Type B pancreatic cell (in vitro differentiated cells): ENCODE measurements around the gene STX8. TPM values are rescaled to one million over a fixed set of nuclear protein-coding genes. Genes with fewer than 3 reads are reported as not detected.

Experiments used
- DNase-seq: peaks from one replicate; pipeline ENCODE4 v3.0.0; 2021; ENCODE audit warnings: mixed read lengths; ENCODE audit not compliant: unreplicated experiment; ENCODE audit errors: extremely low spot score
- H3K27ac Mint-ChIP-seq: 2 replicates; pipeline ENCODE4 v1.8.0; 2021; ENCODE audit warnings: mild to moderate bottlenecking, mixed read lengths
- H3K27me3 Mint-ChIP-seq: 2 replicates; pipeline ENCODE4 v1.8.0; 2021; ENCODE audit warnings: mixed read lengths
- H3K36me3 Mint-ChIP-seq: 2 replicates; pipeline ENCODE4 v1.8.0; 2021; ENCODE audit warnings: mixed read lengths
- H3K4me1 Mint-ChIP-seq: one replicate; pipeline ENCODE4 v1.8.0; 2021; ENCODE audit warnings: mixed read lengths; ENCODE audit not compliant: unreplicated experiment
- H3K4me3 Mint-ChIP-seq: 2 replicates; pipeline ENCODE4 v1.8.0; 2021; ENCODE audit warnings: mild to moderate bottlenecking, mixed read lengths
- H3K9me3 Mint-ChIP-seq: 2 replicates; pipeline ENCODE4 v1.8.0; 2021; ENCODE audit warnings: mixed read lengths
- CTCF ChIP-seq: fragments of 200-600 bp; sonication (generic); conservative IDR thresholded peaks from 2 replicates; pipeline ENCODE4 v1.5.0; 2021; ENCODE audit warnings: antibody characterized with exemption, mild to moderate bottlenecking
- total RNA-seq: library from RNA; stranded (reverse); gene quantifications from 2 replicates; pipeline ENCODE4 v1.2.1, GENCODE V29; 2021; ENCODE audit warnings: low replicate concordance

STX8 gene
- total RNA-seq, 1 donor from 2014 or later, result 59.3 TPM

DNA sequence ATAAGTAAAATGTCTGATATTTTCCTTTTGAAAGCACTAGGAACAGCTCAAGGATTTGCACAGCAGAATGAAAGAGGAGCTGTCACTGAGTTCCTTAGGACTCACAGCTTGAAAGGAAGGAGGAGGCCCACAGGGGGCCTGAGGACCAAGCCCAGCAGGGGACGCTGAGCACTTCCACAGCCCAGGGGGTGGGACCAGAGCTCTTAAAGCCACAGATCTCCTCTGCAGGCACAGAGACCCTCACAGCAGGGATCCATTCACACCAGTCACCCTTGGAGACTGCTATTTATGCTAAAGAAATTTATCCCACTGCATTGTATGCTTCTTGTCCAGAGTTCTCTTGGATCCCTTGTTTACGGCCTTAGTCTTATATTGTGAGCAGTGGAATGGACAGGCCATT lies 253.3 kb downstream of the STX8 start:
- peaks cover 7% of the 10 kb centered on the region for H3K4me1 Mint-ChIP-seq
- H3K4me3 Mint-ChIP-seq, result no peak overlapping the region
- DNase-seq, result no peak
- H3K27ac Mint-ChIP-seq, result no peak overlapping the region
- no peaks in the 10 kb centered on the region for H3K27me3 Mint-ChIP-seq
- peaks cover 5% of the 10 kb centered on the region for H3K36me3 Mint-ChIP-seq
- H3K9me3 Mint-ChIP-seq, result peaks cover 9% of the 10 kb centered on the region
- no peak for TF ChIP-seq CTCF

GRCh38 chr17:9321890-9322289 lies 253.7 kb downstream of the STX8 start:
- peaks cover 8% of the 10 kb centered on the region for H3K36me3 Mint-ChIP-seq
- H3K9me3 Mint-ChIP-seq, result peaks cover 9% of the 10 kb centered on the region
- no peaks in the 10 kb centered on the region for H3K27me3 Mint-ChIP-seq
- H3K27ac Mint-ChIP-seq, result no peak overlapping the region
- no peak for TF ChIP-seq CTCF
- no peak overlapping the region for H3K4me3 Mint-ChIP-seq
- H3K4me1 Mint-ChIP-seq, result peaks cover 7% of the 10 kb centered on the region
- no peak for DNase-seq

DNA sequence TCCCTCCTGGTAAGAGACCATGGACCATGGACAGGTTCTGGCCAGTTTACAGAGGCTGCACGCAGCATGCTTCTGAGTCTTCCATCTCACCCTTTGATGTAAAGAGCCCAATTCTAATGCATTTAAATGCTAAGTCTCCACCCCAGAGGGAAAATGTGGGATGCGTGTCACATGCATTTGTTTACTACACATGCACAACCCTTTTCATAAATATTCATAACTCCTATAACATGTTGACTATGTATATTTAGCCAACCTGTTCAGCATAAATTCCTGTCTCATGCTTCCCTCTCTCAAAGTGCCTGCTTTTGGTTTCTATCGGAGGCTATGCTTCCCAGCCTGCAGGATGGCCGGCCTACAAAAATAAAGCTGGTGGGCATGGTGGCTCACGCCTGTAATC lies 260.3 kb downstream of the STX8 start:
- H3K4me1 Mint-ChIP-seq, result no peaks in the 10 kb centered on the region
- H3K9me3 Mint-ChIP-seq, result peaks cover 9% of the 10 kb centered on the region
- H3K27me3 Mint-ChIP-seq, result no peaks in the 10 kb centered on the region
- no peak overlapping the region for H3K27ac Mint-ChIP-seq
- H3K4me3 Mint-ChIP-seq, result no peak overlapping the region
- peaks cover 9% of the 10 kb centered on the region for H3K36me3 Mint-ChIP-seq
- no peak for DNase-seq
- TF ChIP-seq CTCF, result no peak

DNA sequence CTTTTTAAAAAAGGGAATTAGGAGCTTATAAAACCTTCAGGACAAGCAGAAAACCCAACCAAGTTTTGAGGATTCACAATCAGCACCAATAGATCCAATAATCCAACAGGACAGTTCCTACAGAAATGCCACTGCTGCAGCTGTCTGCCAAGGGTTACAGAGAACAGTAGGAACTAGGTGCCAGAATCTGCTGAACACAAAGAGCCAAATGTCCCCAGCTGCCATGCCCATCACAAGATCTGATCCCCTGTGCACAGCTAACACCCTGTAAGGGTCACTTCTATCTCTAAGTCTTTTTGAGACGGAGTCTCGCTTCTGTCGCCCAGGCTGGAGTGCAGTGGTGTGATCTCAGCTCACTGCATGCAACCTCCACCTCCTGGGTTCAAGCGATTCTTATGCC lies 262.3 kb downstream of the STX8 start:
- Mint-ChIP-seq H3K27me3 (no peaks in the 10 kb centered on the region), H3K4me3 (no peak overlapping the region), H3K27ac (no peak overlapping the region), H3K4me1 (peaks cover 7% of the 10 kb centered on the region), H3K36me3 (peaks cover 4% of the 10 kb centered on the region), H3K9me3 (peaks cover 3% of the 10 kb centered on the region)
- no peak for DNase-seq
- no peak for TF ChIP-seq CTCF

DNA sequence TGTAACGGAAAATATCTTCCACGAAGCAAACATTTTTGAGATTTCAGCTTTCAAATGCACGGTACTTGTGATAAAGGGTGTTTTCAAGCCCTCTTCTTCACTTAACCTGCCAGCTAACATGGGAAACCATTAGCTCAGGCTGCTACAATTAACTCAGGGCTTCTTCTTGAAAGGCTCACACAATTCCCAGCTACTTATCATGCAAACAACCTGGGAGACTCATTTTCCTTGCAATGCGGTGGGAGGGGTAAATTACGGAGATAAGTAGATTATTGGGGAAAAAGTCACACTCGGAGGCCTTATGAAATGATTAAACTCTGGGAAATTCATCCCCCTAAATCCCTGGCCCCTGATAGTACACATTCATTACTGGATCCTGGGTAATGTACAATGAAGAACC lies 266.4 kb downstream of the STX8 start:
- H3K4me1 Mint-ChIP-seq, result peaks cover 18% of the 10 kb centered on the region
- peaks cover 10% of the 10 kb centered on the region for H3K9me3 Mint-ChIP-seq
- peak overlapping the region; percentile 68 for H3K27ac Mint-ChIP-seq
- H3K27me3 Mint-ChIP-seq, result no peaks in the 10 kb centered on the region
- TF ChIP-seq CTCF, result no peak
- H3K4me3 Mint-ChIP-seq, result peak overlapping the region; percentile 34
- no peak for DNase-seq
- peaks cover 7% of the 10 kb centered on the region for H3K36me3 Mint-ChIP-seq

DNA sequence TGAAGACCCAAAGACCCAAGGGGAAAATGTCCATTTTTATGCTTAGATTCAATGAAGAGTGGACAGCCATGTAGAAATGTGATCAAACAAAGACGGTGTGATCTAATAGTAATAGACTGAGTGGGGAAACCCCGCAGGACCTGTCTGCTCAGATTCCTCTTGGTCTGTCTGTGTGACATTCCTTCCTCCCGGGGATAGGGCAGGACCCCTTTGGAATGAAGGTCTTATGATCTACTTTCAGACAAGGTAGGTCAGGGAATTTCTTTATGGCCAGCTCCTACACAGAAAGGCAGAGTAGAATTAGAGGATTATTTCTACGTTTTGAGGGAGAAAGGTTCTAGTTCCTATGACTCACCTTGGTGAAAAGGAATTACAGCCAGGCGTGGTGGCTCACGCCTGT lies 267.6 kb downstream of the STX8 start:
- Mint-ChIP-seq H3K4me1 (peaks cover 18% of the 10 kb centered on the region), H3K4me3 (peak overlapping the region; percentile 75), H3K27me3 (no peaks in the 10 kb centered on the region), H3K9me3 (peaks cover 10% of the 10 kb centered on the region), H3K27ac (peak overlapping the region; percentile 92), H3K36me3 (peaks cover 7% of the 10 kb centered on the region)
- no peak for DNase-seq
- TF ChIP-seq CTCF, result no peak
